HG02610 (cell line): Measurements from ENCODE around the gene FATE1.

Source experiments
- ATAC-seq: cut with Tn5 transposase; IDR thresholded peaks from one replicate; pipeline ENCODE4 v1.9.1; 2021; ENCODE audit warnings: mild to moderate bottlenecking, moderate library complexity; ENCODE audit not compliant: unreplicated experiment

The FATE1 gene

GRCh38 chrX:151703487-151703886 lies 12.3 kb upstream of the FATE1 start:
- ATAC-seq, result no peak

- ATAC-seq, result no peak
These were observed 11.7 kb upstream of the FATE1 start for GRCh38 chrX:151704041-151704663.

DNA sequence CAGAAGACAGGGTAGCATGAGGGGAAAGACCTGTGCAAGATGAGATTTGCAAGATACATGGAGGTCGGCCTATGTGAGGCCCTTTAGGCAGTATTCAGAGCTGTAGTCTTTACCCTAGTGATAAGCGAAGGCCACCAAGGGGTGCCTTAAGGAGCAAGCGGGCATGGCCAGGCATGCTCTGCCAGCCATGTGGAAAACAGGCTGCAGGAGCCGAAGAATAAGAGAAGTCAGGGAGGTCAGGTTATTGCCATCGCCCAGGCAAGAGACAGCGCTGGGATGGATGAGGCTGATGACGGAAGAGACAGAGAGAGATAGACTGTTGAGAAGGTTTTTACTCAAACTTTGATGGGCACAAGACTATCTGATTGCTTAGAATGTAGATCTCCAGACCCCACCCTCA lies 7.0 kb upstream of the FATE1 start:
- ATAC-seq, result no peak

DNA sequence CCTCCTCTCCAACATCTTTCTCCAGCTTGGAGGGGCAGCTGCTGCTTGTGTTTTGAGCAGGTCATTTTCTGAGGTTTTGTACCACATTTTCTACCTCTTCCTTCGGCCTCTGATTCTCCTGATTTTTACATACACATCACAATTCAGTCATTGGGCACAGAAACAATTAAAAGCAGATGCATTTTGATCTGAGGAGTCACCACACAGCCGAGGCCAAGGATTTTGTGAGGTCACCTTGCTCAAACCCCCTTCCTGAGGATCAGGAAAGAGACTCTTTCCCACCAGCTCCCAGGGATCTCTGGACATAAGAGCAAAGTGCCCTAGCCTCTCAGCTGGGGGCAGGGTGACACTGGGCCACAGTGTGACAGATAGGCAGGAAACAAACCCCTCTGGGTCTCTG lies 5.4 kb upstream of the FATE1 start:
- no peak for ATAC-seq

- ATAC-seq, result no peak
These were observed 4.7 kb upstream of the FATE1 start for GRCh38 chrX:151711154-151711553.

GRCh38 chrX:151711787-151712186 lies 4.0 kb upstream of the FATE1 start:
- ATAC-seq, result no peak

GRCh38 chrX:151712253-151712652 lies 3.6 kb upstream of the FATE1 start:
- ATAC-seq, result no peak

- ATAC-seq, result no peak
These were observed 2.0 kb upstream of the FATE1 start for GRCh38 chrX:151713849-151714248.

DNA sequence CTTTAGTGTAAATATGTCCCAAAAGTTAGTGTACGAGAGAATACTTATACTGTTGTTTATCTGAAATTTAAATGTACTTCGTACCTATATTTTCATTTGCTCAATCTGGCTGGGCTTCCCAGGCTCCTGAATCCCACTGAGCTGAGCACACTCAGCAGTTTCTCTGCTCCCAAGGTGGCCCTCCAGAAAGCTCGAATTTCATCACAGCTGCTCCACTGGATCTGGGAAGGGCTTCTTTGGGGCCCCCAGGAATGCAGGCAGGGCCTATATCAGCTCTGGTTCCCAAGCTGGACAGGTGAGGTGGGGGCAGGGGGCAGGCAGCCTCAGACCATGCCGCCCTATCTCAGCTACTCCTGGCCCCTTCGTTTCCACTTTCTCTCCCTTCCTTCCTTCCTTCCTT lies 1.5 kb upstream of the FATE1 start:
- ATAC-seq, result no peak

GRCh38 chrX:151722241-151722846 lies 6.5 kb downstream of the FATE1 start:
- ATAC-seq, result no peak

- no peak for ATAC-seq
These were observed 7.4 kb downstream of the FATE1 start for GRCh38 chrX:151723156-151723760.

GRCh38 chrX:151724563-151725337 lies 8.9 kb downstream of the FATE1 start:
- ATAC-seq, result no peak

- no peak for ATAC-seq
These were observed 9.4 kb downstream of the FATE1 start for GRCh38 chrX:151725338-151725614.

DNA sequence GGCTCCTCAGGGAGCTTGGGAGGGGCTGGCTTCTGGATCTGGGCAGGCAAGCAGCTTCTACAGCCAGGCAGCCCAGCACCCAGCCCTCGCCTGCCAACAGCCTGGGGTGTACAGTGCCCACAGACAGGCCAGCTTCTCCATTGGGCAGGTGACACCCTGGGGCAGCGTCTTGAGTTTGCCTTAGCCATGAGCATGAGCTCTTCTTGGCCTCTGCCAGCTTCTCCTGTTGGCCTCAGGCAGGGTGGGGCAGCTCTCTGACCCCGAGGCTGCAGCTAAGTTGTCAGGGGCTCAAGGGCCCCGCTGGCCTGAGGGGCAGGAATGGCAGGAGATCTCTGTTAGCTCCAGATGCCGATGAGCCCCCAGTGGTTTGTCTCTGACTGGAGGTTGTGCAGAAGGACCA lies 10.9 kb downstream of the FATE1 start:
- ATAC-seq, result no peak

- no peak for ATAC-seq
These were observed 11.5 kb downstream of the FATE1 start for GRCh38 chrX:151727346-151727745.

DNA sequence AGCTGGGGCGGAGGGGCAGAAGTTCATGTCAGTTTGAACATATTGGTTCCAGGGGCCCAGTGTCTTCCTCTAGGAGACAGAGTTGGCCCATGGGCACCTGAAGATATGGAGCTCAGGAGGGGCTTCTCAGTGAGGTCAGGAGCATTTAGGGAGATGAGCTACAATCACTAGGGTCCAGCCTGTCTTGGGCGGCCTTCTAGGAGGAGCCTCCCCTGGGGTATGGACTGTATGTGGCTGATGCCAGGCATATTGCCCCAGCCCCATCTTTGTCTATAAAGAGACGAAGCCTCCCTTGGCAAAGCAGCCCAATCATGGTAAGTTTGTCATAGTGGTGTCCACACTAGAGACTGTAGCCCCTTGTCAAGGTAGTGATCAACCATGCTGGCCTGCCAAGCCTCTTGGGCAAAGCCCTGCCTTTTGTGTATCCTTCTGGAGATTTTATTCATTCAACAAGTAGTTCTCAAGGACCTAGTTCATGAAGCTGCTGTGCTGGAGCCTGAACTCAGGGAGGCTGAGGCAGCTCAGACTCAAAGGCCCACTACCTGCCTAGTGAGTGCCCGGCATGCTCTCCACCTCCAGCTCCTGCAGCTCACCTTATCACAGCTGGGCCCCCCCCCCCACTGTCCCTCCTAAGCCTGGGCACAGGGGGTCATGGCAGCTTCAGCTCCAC lies 13.4 kb downstream of the FATE1 start:
- no peak for ATAC-seq

DNA sequence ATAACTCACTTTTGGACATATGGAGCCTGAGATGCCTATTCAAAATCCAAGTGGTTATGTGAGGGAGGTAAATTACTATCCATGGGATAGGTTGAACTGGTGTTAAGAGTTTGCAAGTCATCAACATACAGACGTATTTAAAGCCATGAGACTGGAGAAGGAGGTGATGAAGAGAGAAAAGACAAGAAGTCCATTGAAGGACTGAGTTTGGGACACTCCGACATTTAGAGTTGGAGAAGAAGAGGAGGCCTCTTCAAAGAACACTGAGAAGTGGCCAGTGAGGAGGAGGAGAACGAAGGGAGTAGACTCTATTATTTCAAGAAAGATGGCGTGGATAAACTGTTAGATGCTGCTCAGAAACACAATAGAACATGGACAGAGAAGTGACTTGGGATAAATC lies 18.6 kb downstream of the FATE1 start, which contains the start of gene CNGA2:
Gene CNGA2 (plus strand): TSS at position 301 of the 400 bp plus-strand sequence. CDS start 3,738 bp downstream, outside the sequence.
- no peak for ATAC-seq

- ATAC-seq, result no peak
These were observed 19.4 kb downstream of the FATE1 start for GRCh38 chrX:151735219-151735618.

DNA sequence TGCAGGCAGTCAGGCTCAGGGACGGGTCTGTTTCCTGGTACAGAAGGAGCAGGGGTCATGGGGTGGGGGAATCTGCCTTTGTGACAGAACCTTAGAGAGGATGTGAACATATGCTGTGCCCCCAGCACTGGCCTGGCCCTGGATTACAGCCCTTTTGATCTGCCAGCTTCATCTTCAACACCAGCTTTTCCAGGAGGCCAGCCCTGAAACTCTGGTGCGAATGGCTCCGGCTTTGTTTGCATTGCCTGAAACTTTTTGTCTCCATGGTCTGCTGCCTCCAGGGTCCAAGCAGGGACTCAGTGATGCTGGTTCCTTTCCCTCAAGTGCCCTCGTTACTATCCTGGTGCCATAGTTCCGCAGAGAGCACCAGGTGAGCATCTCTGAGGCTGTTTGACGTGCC lies 20.9 kb downstream of the FATE1 start:
- no peak for ATAC-seq

- ATAC-seq, result no peak
These were observed 21.7 kb downstream of the FATE1 start for GRCh38 chrX:151737494-151737893.

DNA sequence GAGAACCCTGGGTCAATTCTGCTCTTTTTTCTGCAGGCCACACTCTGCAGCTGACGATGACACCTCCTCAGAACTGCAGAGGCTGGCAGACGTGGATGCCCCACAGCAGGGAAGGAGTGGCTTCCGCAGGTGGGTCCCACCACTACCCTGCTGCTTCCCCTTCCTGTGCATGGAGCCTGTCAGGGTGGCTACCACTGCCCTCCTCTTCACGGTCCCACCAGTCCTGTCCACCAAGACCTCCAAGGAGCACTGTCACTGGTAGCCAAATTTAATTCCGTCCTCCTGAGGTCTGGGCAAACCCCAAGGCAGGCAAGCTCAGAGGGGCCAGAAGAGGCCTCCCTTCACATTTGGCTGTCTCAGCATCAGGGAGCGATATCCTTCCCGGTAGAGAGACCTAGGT lies 22.9 kb downstream of the FATE1 start:
- no peak for ATAC-seq
